ENCODE measurements around the gene ARHGEF6.
"Not testable (repeated sequence)": the region's sequence is repeated elsewhere in the genome, so short reads cannot be mapped to it uniquely, and the experiment has no call there.

The ARHGEF6 gene, protein sequence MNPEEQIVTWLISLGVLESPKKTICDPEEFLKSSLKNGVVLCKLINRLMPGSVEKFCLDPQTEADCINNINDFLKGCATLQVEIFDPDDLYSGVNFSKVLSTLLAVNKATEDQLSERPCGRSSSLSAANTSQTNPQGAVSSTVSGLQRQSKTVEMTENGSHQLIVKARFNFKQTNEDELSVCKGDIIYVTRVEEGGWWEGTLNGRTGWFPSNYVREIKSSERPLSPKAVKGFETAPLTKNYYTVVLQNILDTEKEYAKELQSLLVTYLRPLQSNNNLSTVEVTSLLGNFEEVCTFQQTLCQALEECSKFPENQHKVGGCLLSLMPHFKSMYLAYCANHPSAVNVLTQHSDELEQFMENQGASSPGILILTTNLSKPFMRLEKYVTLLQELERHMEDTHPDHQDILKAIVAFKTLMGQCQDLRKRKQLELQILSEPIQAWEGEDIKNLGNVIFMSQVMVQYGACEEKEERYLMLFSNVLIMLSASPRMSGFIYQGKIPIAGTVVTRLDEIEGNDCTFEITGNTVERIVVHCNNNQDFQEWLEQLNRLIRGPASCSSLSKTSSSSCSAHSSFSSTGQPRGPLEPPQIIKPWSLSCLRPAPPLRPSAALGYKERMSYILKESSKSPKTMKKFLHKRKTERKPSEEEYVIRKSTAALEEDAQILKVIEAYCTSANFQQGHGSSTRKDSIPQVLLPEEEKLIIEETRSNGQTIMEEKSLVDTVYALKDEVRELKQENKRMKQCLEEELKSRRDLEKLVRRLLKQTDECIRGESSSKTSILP

DNA sequence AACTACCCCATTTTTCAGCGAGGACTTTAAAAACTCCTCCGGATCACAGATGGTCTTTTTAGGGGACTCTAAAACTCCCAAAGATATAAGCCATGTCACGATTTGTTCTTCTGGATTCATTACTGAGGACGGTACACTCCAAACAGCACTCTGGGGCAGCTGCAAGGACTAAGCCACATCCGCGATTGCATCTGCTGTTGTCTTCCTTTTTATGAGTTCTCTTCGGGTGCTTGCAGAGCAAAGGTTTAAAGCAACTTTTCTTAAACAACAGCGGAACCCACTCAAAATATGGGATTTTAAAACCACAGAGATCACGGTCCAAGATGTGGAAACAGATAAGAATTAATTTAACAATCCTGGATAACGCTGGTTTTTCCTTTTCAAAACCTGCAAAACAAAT lies at the start of gene ARHGEF6:
ARHGEF6 (minus strand) TSS at position 170 of the 400 bp plus-strand sequence; CDS start at position 120, 50 bp downstream.
- in situ Hi-C loops (cut with HindIII; ENCODE audit: low sequenced_read_pairs): no loop called here

DNA sequence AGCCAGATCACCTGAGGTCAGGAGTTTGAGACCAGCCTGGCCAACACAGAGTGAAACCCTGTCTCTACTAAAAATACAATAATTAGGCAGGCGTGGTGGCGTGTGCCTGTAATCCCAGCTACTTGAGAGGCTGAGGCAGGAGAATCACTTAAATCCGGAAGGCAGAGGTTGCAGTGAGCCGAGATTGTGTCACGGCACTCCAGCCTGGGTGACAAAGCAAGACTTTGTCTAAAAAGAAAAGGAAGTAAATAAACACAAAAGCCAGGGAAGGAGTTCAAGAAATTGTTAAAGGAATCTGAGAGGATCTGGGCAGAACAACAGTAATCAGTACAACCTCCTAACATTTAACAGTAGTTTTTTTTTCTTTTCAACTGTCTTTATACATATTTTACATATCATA lies 48.7 kb upstream of the ARHGEF6 start:
- in situ Hi-C loops (cut with HindIII; ENCODE audit: low sequenced_read_pairs): no loop called here

DNA sequence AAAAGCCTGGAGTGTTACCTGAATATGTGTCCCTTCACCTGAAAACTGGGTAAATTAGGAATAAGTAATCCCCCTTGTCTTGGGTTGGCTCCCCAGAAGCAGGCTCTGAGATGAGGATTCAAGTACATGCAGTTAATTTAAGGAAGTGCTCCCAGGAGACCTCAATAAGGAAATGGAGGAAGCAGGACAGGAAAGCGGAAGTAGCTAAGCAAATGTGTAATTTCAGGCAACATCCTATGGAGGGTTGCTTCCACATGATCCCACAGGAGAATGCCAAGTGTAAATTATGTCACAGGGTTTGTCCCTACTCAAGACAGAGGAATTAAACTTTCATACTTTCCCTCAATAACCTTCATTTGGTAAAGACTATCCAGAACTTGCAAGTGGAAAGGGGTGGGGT lies 48.1 kb upstream of the ARHGEF6 start:
- in situ Hi-C loops (cut with HindIII; ENCODE audit: low sequenced_read_pairs): no loop called here

DNA sequence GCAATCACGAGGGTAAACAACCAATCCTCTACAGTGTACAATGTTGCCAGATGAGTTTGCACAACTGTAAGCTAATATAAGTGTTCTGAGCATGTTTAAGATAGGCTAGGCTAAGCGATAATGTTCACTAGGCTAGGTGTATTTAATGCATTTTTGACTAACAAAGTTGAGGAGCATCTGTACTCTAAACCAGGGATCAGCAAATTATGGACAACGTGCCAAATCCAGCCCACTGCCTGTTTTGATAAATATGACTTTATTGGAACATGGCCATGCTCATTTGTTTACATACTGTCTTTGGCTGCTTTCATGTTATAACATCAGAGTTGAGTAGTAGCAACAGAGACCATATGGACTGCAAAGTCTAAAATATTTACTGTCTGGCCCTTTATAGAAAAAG lies 46.3 kb upstream of the ARHGEF6 start:
- in situ Hi-C loops (cut with HindIII; ENCODE audit: low sequenced_read_pairs): no loop called here

DNA sequence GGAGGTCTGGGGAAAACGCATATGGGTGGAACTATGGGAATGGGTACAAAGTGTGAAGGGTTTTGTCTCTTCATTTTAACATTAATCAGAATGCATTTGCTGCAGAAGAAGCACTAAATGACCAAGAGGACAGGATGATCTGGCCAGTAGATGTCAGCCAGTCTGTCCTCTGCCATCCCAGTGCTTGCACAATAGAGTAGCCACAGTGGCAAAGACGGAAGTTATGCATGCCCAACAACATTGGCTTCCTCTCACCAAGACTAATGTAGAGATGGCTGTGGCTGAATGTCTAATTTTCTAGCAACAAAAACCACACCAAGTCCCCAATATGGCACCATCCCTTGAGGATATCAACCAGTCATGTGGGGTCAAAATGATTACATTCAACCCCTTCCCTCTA lies 45.0 kb upstream of the ARHGEF6 start:
- in situ Hi-C loops (cut with HindIII; ENCODE audit: low sequenced_read_pairs): no loop called here

DNA sequence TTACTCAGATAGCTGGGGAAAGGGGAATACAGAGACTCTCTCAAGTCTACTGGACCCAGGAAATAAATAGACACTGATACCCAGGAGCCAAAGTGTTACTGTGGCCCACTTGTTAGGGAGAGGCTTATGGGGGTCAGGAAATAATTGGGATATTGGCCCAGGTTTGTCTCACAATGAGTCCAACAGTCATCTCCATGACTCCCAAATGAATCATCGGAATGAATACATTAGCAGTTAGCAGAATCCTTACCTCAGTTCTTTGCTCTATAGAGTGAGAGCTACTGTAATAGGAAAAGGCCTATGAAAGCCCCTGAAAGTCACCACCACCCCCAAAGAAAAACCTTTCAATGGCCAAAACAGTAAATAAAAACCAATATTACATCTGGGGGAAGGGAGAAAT lies 42.4 kb upstream of the ARHGEF6 start:
- in situ Hi-C loops (cut with HindIII; ENCODE audit: low sequenced_read_pairs): no loop called here

DNA sequence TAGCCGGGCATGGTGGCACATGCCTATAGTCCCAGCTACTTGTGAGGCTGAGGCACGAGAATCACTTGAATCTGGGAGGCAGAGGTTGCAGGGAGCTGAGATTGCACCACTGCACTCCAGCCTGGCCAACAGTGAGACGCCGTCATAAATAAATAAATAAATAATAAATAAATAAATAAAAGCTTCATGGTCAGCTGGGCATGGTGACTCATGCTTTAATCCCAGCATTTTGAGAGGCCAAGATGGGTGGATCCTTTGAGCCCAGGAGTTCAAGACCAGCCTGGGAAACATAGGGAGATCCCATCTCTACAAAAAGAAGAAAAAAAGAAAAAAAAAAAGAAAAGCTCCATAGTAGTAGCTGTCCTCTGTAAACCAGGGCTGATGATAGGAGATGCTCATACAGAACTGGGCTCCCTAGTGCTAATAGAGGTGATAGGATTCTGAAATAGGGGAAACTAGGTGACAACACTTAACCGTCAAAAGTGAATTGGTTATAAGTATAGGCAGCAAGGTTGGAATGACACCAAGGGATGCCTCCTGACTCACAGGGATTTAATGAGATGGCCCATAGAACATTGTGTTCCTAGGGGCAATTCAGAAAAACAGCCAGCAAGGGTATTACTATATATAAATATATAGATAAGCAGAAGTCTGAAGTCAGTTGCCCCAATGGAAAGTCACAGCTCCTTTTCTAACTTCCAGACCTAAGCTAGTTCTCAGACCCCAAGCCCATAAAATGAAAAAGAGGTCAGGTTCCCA lies 41.8 kb upstream of the ARHGEF6 start:
- in situ Hi-C loops (cut with HindIII; ENCODE audit: low sequenced_read_pairs): no loop called here

DNA sequence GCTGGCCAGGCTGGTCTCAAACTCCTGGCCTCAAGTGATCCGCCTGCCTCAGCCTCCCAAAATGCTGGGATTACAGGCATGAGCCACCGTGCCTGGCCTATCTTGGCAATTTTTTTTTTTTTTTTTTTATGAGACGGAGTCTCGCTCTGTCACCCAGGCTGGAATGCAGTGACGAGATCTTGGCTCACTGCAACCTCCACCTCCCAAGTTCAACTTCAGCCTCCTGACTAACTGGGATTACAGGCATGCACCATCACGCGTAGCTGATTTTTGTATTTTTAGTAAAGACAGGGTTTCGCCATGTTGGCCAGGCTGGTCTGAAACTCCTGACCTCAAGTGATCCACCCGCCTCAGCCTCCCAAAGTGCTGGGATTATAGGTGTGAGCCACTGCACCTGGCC lies 39.0 kb upstream of the ARHGEF6 start:
- in situ Hi-C loops (cut with HindIII; ENCODE audit: low sequenced_read_pairs): not testable (repeated sequence)

DNA sequence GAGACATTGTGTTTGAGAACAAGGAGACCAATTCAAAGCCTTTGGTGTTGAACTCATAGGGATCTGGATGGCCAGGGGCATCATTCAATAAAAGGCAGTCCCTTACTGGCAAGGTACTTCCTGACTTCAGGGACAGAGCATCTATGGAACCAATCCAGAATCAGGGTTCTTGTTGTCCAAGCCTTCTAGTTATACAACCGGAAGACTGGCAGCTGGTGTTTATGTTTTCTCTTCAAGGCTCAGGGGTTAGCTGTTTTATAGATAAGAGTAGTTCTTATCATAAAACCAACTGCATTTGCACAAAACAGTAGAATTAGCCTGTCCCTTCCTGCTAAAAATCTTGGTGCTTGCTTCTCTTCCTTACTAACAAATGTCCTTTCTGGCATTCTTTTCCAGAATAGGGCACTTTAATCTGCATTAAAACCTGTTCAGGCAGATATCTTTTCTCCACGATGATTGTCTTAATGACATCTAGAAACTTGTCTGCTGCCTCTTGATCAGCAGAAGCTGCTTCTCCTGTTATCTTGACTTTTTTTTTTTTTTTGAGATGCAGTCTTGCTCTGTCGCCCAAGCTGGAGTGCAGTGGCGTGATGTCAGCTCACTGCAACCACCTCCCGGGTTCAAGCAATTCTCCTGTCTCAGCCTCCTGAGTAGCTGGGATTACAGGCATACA lies 38.4 kb upstream of the ARHGEF6 start:
- in situ Hi-C loops (cut with HindIII; ENCODE audit: low sequenced_read_pairs): no loop called here

DNA sequence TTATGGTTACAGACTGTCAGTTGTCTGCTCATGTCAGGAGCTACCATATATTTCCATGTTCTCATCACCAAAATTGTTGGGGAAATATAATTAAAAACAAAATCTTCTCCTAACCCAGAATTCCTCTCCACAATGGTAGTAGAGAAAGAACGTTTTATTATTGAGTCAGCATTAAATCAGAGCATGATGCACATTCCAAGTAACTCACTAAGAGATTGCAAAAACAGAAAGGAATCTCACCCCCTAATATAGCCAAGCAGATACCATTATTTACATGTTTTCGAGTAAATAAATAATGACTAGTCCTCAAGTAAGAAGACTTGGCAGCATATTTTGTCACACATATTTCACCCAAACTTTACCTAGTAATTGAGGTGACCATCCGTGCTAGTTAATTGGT lies 36.2 kb upstream of the ARHGEF6 start:
- in situ Hi-C loops (cut with HindIII; ENCODE audit: low sequenced_read_pairs): no loop called here

DNA sequence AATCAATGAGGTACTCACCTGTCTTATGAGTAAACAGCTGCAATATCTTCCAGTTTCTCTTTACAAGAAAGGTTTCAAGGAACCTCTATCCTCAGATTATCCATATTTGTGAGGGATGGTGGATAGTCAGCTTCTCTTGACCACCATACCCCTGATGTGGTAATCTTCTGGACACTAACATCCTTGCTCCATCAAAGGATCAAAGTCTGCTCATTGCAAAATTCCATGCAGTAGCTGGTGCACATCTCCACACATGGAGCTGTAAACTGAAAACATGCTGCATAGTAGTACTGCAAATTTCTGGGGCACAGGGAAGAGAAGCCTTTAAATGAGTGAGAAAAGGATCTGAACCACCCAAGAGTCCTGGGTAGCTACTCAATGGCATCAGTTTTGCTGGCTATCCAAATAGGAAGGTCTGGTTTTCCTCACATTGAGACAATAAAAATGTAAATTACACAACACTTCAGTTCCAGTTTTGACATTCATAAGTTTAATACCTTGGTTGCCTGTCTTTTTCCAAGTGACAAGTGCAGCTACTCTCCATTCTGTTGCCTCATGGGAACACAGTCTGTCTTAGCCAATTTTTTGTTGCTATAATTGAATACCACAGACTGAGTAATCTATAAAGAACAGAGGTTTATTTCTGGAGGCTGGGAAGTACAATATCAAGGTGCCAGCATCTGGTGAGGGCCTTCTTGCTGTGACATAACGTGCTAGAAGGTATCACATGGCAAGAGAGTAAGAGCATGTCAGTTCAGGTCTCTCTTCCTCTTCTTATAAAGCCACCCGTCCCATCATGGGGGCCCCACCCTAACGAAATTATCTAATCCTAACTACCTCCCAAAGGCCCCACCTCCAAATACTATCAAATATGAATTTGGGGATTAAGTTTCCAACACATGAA lies 34.4 kb upstream of the ARHGEF6 start:
- in situ Hi-C loops (cut with HindIII; ENCODE audit: low sequenced_read_pairs): no loop called here

DNA sequence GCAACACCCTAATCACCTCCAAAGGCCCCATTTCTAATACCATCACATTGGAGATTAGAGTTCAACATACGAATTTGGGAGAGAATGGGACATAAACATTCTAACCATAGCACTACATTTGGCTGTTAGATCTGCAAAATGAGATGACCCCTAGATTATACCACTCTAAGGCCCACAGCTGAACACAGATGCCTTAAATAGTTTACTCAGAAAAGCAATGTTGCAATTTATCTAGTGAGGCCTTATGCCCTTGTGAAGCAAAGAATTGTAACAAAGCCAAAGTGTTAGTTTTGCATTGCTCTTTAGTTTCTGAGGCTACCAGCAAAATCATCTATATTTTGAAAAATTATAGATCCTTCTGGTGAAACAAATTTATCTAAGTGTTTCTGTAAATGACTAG lies 31.6 kb upstream of the ARHGEF6 start:
- in situ Hi-C loops (cut with HindIII; ENCODE audit: low sequenced_read_pairs): no loop called here

DNA sequence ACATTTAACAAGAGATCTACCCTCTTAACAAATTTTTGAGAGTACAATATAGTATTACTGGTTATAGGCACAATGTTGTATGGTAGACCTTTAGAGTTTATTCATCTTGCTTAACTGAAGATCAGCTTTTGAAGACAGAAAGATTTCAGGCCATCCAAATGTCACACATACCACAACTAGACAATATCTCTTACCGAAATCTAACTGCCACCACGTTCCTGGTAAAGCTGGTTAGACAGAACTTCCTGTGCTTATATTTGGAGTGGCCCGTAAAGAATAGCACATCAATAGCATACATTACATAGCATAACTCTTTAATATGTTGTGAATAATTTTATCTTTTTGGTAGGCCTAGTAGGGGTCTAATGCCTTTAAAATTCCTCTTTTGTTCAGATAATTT lies 29.8 kb upstream of the ARHGEF6 start:
- in situ Hi-C loops (cut with HindIII; ENCODE audit: low sequenced_read_pairs): no loop called here

DNA sequence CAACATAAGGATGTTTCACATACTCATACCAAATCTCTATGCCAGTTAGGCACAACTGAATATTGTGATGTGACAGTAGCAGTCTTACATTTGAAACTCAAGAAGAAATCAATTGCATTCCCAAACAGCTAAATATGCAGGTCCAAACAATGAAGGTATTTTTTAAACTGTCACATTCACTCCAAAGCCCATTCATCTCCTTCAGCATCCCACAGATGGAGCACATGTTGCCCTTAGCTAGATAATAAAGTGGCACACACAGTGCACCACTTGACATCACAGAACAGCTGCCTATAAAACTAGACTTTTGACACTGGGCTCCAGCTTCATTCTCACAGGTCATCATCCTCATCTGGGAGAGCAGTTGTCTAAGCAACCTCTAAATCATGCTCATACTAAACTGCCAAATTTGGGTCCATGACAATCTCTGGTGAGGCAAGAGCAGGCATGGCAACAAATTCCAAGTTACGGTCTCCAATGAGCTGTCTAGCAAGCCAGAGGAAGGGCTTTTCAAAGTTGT lies 26.2 kb upstream of the ARHGEF6 start:
- in situ Hi-C loops (cut with HindIII; ENCODE audit: low sequenced_read_pairs): no loop called here

DNA sequence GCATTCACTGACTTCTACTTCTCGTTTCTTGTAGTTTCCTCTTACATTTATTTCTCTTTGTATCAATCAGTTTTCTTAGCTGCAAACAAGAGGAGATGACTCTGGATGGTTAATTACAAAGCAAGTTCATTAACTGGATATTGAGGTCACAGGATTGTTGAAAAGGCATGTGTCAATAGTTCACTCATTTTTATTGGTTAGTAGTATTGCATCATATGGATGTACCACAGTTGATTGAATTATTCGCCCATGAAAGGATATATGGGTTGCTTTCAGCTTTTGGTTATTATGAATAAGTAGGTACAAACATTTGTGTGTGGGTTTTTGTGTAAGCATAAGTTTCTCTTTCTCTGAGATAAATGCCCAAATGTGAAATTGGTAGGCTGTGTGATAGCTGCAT lies 21.8 kb upstream of the ARHGEF6 start:
- in situ Hi-C loops (cut with HindIII; ENCODE audit: low sequenced_read_pairs): no loop called here

DNA sequence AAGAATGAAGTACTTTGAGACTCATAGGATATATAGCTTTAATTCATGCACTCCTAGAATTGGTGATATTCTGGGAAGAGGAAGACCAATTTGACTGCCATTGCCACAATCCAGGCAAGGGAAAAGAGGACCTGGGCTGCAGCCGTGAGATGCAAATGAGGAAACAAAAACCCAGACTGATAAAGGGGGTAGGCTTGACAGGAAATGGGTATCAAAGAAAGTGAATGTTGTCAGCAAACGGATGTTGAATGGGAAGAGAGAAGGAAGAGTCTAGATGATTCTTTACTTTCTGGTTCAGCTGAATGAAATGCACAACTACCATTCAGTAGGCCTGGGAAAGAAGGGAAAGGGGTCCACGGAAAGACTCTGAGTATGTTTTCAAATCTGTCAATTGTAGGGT lies 17.1 kb upstream of the ARHGEF6 start:
- in situ Hi-C loops (cut with HindIII; ENCODE audit: low sequenced_read_pairs): no loop called here

DNA sequence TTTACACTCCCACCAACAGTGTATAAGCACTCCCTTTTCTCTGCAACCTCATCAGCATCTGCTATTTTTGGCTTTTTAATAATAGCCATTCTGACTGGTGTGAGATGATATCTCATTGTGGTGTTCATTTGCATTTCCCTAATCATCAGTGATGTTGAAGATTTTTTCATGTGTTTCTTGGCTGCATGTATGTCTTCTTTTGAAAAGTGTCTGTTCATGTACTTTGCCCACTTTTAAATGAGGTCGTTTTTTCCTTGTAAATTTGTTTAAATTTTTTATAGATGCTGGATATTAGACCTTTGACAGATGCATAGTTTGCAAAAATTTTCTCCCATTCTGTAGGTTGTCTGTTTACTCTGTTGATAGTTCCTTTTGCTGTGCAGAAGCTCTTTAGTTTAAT lies 14.4 kb upstream of the ARHGEF6 start:
- in situ Hi-C loops (cut with HindIII; ENCODE audit: low sequenced_read_pairs): not testable (repeated sequence)

DNA sequence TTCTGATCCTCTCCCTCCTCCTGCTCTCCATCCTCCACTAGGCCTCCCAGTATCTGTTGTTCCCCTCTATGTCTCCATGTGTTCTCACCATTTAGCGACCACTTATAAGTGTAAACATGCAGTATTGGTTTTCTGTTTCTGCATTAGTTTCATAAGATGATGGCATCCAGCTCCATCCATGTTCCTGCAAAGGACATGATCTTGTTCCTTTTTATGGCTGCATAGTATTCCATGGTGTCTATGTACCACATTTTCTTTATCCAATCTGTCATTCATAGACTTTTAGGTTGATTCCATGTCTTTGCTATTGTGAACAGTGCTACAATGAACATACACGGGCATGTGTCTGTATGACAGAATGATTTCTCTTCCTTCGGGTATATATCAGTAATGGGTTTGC lies 13.9 kb upstream of the ARHGEF6 start:
- in situ Hi-C loops (cut with HindIII; ENCODE audit: low sequenced_read_pairs): not testable (repeated sequence)

DNA sequence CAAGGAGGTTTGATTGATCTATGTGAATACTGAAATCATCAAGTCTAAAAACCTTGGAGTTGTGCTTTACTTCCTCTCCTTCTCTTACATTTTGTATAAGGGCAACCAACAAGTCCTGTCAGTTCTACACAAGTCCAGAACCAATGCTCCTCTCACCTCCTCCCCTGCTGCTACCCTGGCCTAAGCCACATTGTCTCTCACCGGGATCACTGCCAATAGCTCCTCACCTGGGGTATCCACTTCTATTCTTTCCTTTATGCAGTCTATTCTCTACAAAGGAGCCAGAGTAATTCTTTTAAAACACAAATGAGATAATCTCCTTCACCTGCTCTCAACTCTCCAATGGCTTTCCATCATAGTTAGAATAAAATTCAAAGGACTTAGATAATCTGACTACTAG lies 13.3 kb upstream of the ARHGEF6 start:
- in situ Hi-C loops (cut with HindIII; ENCODE audit: low sequenced_read_pairs): no loop called here

DNA sequence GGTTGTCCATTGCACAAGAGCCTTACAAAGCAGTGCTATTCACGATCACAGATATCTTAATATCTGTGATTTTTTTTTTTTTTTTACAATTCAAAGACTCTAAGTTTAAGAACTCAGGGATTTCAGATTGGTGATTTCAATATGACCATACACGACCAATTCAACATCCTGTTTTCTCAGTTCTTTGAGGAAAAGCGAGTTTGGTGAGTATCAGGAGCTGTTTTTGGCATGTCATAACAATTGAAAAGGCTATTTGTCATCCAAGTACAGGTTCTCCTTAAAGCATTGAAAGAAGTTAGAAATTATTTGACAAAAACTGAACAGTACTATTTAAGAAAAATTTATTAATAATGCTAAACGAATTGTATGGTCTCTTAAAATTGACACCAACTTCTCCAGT lies 9.1 kb upstream of the ARHGEF6 start:
- in situ Hi-C loops (cut with HindIII; ENCODE audit: low sequenced_read_pairs): no loop called here

Measured in endothelial cell of hepatic sinusoid (primary cell).